ENCODE data around the gene SLC7A14. TPM values are rescaled to one million over a fixed set of nuclear protein-coding genes. Genes with fewer than 3 reads are reported as not detected.

The SLC7A14 gene
- total RNA-seq, 1 experiment from 2014 or later: not detected

DNA sequence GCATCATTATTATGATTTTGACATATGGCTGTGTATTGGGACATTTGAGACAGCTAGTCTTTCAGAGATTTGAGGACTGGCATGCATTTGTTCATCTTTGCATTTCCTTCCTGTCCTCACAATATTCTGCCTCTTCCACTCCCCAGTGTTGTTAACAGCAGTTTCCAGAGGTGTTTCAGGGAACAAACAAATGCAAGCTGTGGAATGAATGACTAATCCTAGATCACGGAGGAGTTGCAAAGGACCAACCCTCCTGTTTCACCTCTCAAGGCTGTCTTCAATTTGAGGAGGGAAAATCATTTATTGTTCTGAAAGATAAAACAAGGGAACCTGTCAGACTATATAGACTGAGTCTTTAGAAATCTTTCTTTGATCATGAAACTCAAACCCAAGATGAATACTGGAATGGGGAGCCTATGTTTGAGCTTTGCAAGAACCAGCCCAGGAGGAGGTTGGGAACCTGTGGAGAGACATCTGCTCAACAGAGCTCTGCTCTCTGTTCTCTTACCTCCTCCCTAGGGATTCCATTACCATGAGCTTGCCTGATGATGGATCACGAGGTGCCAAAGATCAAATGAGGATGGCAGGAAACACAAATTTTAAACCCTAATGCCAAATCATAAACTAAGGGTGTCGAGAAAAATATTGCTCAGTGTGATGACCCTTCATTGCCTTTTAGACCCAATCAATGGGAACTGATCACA is 68.5 kb downstream of the SLC7A14 start:
- intact Hi-C loops (cut with micrococcal nuclease; ENCODE audit: unreplicated experiment): no loop called here

DNA sequence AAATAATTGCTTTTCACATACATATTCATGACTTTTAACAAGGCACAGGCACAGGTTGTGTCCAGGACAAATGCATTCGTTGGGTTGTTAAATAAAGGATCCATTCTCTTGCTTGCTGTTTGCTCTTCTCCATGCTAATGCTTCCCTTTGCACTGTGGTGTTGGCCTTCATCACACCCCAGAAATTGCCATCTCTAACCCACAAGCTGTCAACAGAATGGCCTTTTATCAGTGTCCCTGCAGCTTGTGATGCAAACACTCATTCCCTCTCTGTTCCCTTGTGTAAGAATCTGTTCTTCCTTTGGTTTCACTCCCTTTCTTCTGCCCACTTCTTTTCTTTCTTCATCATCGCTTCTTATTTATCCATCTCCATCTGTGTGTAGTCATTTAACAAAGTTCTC is 72.2 kb downstream of the SLC7A14 start:
- H3K9me3 Mint-ChIP-seq (ENCODE audit: low read depth, unreplicated experiment): peaks cover 2% of the 10 kb centered on the region
- DNase-seq: no peak
- no peak overlapping the region for H3K4me3 Mint-ChIP-seq (ENCODE audit: low read depth, unreplicated experiment)
- peaks cover 32% of the 10 kb centered on the region for H3K27me3 Mint-ChIP-seq (ENCODE audit: unreplicated experiment)
- H3K36me3 Mint-ChIP-seq (ENCODE audit: insufficient read depth, unreplicated experiment): peaks cover 5% of the 10 kb centered on the region
- TF ChIP-seq, protein P1, sequence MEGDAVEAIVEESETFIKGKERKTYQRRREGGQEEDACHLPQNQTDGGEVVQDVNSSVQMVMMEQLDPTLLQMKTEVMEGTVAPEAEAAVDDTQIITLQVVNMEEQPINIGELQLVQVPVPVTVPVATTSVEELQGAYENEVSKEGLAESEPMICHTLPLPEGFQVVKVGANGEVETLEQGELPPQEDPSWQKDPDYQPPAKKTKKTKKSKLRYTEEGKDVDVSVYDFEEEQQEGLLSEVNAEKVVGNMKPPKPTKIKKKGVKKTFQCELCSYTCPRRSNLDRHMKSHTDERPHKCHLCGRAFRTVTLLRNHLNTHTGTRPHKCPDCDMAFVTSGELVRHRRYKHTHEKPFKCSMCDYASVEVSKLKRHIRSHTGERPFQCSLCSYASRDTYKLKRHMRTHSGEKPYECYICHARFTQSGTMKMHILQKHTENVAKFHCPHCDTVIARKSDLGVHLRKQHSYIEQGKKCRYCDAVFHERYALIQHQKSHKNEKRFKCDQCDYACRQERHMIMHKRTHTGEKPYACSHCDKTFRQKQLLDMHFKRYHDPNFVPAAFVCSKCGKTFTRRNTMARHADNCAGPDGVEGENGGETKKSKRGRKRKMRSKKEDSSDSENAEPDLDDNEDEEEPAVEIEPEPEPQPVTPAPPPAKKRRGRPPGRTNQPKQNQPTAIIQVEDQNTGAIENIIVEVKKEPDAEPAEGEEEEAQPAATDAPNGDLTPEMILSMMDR (IDR thresholded peaks at IDR 0.05; ENCODE audit: unreplicated experiment): no peak
- no peak overlapping the region for H3K27ac Mint-ChIP-seq (ENCODE audit: unreplicated experiment)
- no TSS peak for BruUV-seq (replicated peaks)
- intact Hi-C loops (cut with micrococcal nuclease; ENCODE audit: unreplicated experiment): no loop called here
- no peaks in the 10 kb centered on the region for H3K4me1 Mint-ChIP-seq (ENCODE audit: low read depth, unreplicated experiment)
- CTCF ChIA-PET: no interaction called here

More for the DNA sequence above, 68.5 kb downstream of the SLC7A14 start:
- BruUV-seq (replicated peaks): no TSS peak
- H3K27me3 Mint-ChIP-seq (ENCODE audit: unreplicated experiment): peaks cover 40% of the 10 kb centered on the region
- TF ChIP-seq, protein P1 (IDR thresholded peaks at IDR 0.05; ENCODE audit: unreplicated experiment): no peak
- H3K27ac Mint-ChIP-seq (ENCODE audit: unreplicated experiment): no peak overlapping the region
- CTCF ChIA-PET: interaction anchor here (1.2 kb wide), 1 partner anchor 11 kb away, joined by 4 read pairs; no protein-coding TSS in a partner anchor
- no peak for DNase-seq
- H3K4me3 Mint-ChIP-seq (ENCODE audit: low read depth, unreplicated experiment): no peak overlapping the region
- H3K4me1 Mint-ChIP-seq (ENCODE audit: low read depth, unreplicated experiment): no peaks in the 10 kb centered on the region
- no peaks in the 10 kb centered on the region for H3K36me3 Mint-ChIP-seq (ENCODE audit: insufficient read depth, unreplicated experiment)
- H3K9me3 Mint-ChIP-seq (ENCODE audit: low read depth, unreplicated experiment): no peaks in the 10 kb centered on the region

DNA sequence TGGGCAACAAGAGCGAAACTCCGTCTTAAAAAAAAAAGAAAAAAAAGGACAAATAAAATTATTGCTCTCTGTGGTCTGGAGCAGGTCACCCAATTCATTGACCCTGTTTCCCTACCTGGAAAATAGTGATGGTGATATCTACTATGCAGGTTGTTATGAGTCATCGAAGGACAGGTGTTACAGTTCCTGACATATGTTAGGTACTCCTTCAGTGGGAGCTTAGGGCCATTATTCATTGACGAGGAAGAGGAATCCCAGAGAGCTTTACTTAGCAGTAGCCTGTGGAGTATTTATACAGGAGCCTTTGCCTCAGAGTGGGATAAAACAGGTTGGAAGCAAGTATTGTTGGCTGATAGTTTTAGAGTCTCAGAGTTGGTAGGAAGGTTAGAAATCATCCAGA is 74.5 kb downstream of the SLC7A14 start:
- BruUV-seq (replicated peaks): no TSS peak
- H3K27ac Mint-ChIP-seq (ENCODE audit: unreplicated experiment): no peak overlapping the region
- TF ChIP-seq, protein P1 (IDR thresholded peaks at IDR 0.05; ENCODE audit: unreplicated experiment): no peak

DNA sequence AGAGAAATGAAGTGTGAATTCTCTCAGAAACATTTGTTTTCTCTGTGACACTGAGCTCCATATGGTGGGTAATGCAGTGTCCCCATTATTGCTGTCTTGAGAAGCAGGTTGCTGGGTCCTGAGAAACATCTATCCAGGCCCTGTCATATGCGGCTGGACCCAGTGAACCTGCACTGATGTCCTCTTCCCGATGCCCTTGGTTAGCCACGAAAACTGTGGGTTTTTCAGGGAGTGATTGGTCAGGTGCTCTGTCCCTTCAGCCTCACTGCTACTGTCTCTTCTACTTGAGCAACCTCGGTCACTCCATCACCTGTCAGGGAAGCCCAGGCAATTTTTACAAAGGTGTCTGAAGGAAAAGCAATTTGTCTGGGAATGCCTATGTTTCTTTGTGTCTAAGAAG is 77.0 kb downstream of the SLC7A14 start:
- TF ChIP-seq, protein P1 (IDR thresholded peaks at IDR 0.05; ENCODE audit: unreplicated experiment): no peak
- H3K27ac Mint-ChIP-seq (ENCODE audit: unreplicated experiment): no peak overlapping the region
- CTCF ChIA-PET: interaction anchor here (0.6 kb wide), 1 partner anchor 23 kb away, joined by 3 read pairs; no protein-coding TSS in a partner anchor
- no peak for DNase-seq
- H3K4me3 Mint-ChIP-seq (ENCODE audit: low read depth, unreplicated experiment): no peak overlapping the region
- BruUV-seq (replicated peaks): no TSS peak
- H3K4me1 Mint-ChIP-seq (ENCODE audit: low read depth, unreplicated experiment): peaks cover 15% of the 10 kb centered on the region
- peaks cover 5% of the 10 kb centered on the region for H3K36me3 Mint-ChIP-seq (ENCODE audit: insufficient read depth, unreplicated experiment)
- intact Hi-C loops (cut with micrococcal nuclease; ENCODE audit: unreplicated experiment): no loop called here
- H3K9me3 Mint-ChIP-seq (ENCODE audit: low read depth, unreplicated experiment): peaks cover 2% of the 10 kb centered on the region
- H3K27me3 Mint-ChIP-seq (ENCODE audit: unreplicated experiment): peaks cover 8% of the 10 kb centered on the region

More for the DNA sequence above, 74.5 kb downstream of the SLC7A14 start:
- Mint-ChIP-seq H3K9me3 (ENCODE audit: low read depth, unreplicated experiment) (peaks cover 2% of the 10 kb centered on the region), H3K4me3 (ENCODE audit: low read depth, unreplicated experiment) (no peak overlapping the region), H3K27me3 (ENCODE audit: unreplicated experiment) (peaks cover 15% of the 10 kb centered on the region), H3K4me1 (ENCODE audit: low read depth, unreplicated experiment) (peaks cover 13% of the 10 kb centered on the region), H3K36me3 (ENCODE audit: insufficient read depth, unreplicated experiment) (peaks cover 5% of the 10 kb centered on the region)
- DNase-seq: no peak
- CTCF ChIA-PET: no interaction called here
- intact Hi-C loops (cut with micrococcal nuclease; ENCODE audit: unreplicated experiment): no loop called here
